IMR-90 (cell line): ENCODE results near the gene ELOVL5. TPM values are rescaled to one million over a fixed set of nuclear protein-coding genes. Genes with fewer than 3 reads are reported as not detected.
"Not testable (repeated sequence)": the region's sequence is repeated elsewhere in the genome, so short reads cannot be mapped to it uniquely, and the experiment has no call there.

ENCODE experiments used
- ATAC-seq: fragments of 200-7000 bp; cut with Tn5 transposase; 2 replicates; pipeline ENCODE4 v1.9.1; 2020; ENCODE audit warnings: low read depth, mild to moderate bottlenecking, moderate library complexity
- BruUV-seq: library from RNA; stranded (reverse); fragments of 400-500 nt; replicated peaks from 2 replicates; lab custom pipeline; 2021; lab: Mats Ljungman, UMichigan
- CTCF ChIA-PET: fragments of 300-600 bp; formaldehyde crosslinking; extraction: SDS; loops from one replicate; lab custom pipeline; 2021; ENCODE audit warnings: antibody characterized with exemption; lab: Yijun Ruan, JAX
- POLR2A ChIA-PET: fragments of 300-600 bp; sonication (Branson Sonifier 250); formaldehyde crosslinking; loops from one replicate; lab custom pipeline; 2022; ENCODE audit warnings: antibody characterized with exemption; ENCODE audit not compliant: unreplicated experiment; lab: Charles Lee
- DNase-seq: peaks from one replicate; pipeline ENCODE4 v3.0.0; 2013
- H2AFZ ChIP-seq: replicated peaks from 2 replicates; pipeline ENCODE3; 2013; ENCODE audit warnings: low read length, mild to moderate bottlenecking; ENCODE audit not compliant: poor library complexity
- H2AK5ac ChIP-seq: 2 replicates; pipeline ENCODE4 v1.6.1; 2013; ENCODE audit warnings: low read depth, low read length, inconsistent platforms
- H2AK9ac ChIP-seq: replicated peaks from 2 replicates; pipeline ENCODE3; 2013; ENCODE audit warnings: mild to moderate bottlenecking, low read depth, low read length, moderate library complexity; ENCODE audit not compliant: poor library complexity
- H2BK120ac ChIP-seq: 2 replicates; pipeline ENCODE4 v1.6.1; 2013; ENCODE audit warnings: low read depth, low read length, inconsistent platforms
- H2BK15ac ChIP-seq: 3 replicates; pipeline ENCODE4 v1.6.1; 2013; ENCODE audit warnings: low read depth, low read length, inconsistent platforms
- H2BK20ac ChIP-seq: 2 replicates; pipeline ENCODE4 v1.6.1; 2013; ENCODE audit warnings: low read depth, mild to moderate bottlenecking, inconsistent platforms, low read length, moderate library complexity
- H2BK5ac ChIP-seq: 2 replicates; pipeline ENCODE4 v1.6.1; 2013; ENCODE audit warnings: mild to moderate bottlenecking, low read depth, low read length, inconsistent platforms; ENCODE audit not compliant: poor library complexity, severe bottlenecking
- H3K14ac ChIP-seq: replicated peaks from 2 replicates; pipeline ENCODE4 v1.6.1; 2013; ENCODE audit warnings: low read depth, low read length, inconsistent platforms
- H3K18ac ChIP-seq: 2 replicates; pipeline ENCODE4 v1.6.1; 2013; ENCODE audit warnings: low read depth, low read length, control low read depth
- H3K23ac ChIP-seq: 2 replicates; pipeline ENCODE4 v1.6.1; 2013; ENCODE audit warnings: low read depth, low read length, inconsistent platforms
- H3K27ac ChIP-seq: 2 replicates; pipeline ENCODE4 v1.5.1; 2013; ENCODE audit warnings: mild to moderate bottlenecking, control low read depth, low read length; ENCODE audit not compliant: insufficient read depth
- H3K27me3 ChIP-seq: 2 replicates; pipeline ENCODE4 v1.6.1; 2013; ENCODE audit warnings: low read length; ENCODE audit not compliant: control insufficient read depth, insufficient read depth
- H3K36me3 ChIP-seq: 2 replicates; pipeline ENCODE4 v1.6.1; 2013; ENCODE audit warnings: low read length, mixed read lengths; ENCODE audit not compliant: control insufficient read depth, insufficient read depth
- H3K4ac ChIP-seq: 2 replicates; pipeline ENCODE4 v1.6.1; 2013; ENCODE audit warnings: low read depth, low read length, inconsistent platforms
- H3K4me1 ChIP-seq: 2 replicates; pipeline ENCODE4 v1.6.1; 2013; ENCODE audit warnings: low read length, mixed read lengths; ENCODE audit not compliant: control insufficient read depth, insufficient read depth
- H3K4me2 ChIP-seq: 2 replicates; pipeline ENCODE4 v1.6.1; 2013; ENCODE audit warnings: low read depth, mild to moderate bottlenecking, control low read depth, low read length, moderate library complexity
- H3K4me3 ChIP-seq: 2 replicates; pipeline ENCODE4 v1.5.1; 2013; ENCODE audit warnings: low read depth, mild to moderate bottlenecking, control low read depth, low read length, moderate library complexity; ENCODE audit not compliant: insufficient read depth
- H3K56ac ChIP-seq: 2 replicates; pipeline ENCODE4 v1.6.1; 2013; ENCODE audit warnings: low read length, inconsistent platforms; ENCODE audit not compliant: insufficient read depth; ENCODE audit errors: extremely low read depth
- H3K79me1 ChIP-seq, 2 experiments: 2 replicates each; pipeline ENCODE4 v1.6.1; 2013; ENCODE audit warnings: low read length in 2 of 2, inconsistent platforms in 1 of 2, low read depth in 1 of 2
- H3K9ac ChIP-seq: 2 replicates; pipeline ENCODE4 v1.6.1; 2013; ENCODE audit warnings: low read depth, low read length, control low read depth
- H3K9me1 ChIP-seq: 2 replicates; pipeline ENCODE4 v1.6.1; 2013; ENCODE audit warnings: low read length, inconsistent platforms; ENCODE audit not compliant: insufficient read depth
- H3K9me3 ChIP-seq: 2 replicates; pipeline ENCODE4 v1.6.1; 2013; ENCODE audit warnings: low read length; ENCODE audit not compliant: control insufficient read depth, insufficient read depth
- H4K20me1 ChIP-seq: 2 replicates; pipeline ENCODE4 v1.6.1; 2013; ENCODE audit warnings: low read length, inconsistent platforms; ENCODE audit not compliant: insufficient read depth
- H4K5ac ChIP-seq: 2 replicates; pipeline ENCODE4 v1.6.1; 2013; ENCODE audit warnings: mild to moderate bottlenecking, low read depth, low read length, control low read depth
- H4K8ac ChIP-seq, 2 experiments: 2 replicates each; pipeline ENCODE4 v1.6.1; 2013; ENCODE audit warnings: low read depth in 2 of 2, low read length in 2 of 2, control low read depth in 1 of 2, inconsistent platforms in 1 of 2
- H4K91ac ChIP-seq: 2 replicates; pipeline ENCODE4 v1.6.1; 2013; ENCODE audit warnings: low read depth, low read length, inconsistent platforms; ENCODE audit not compliant: insufficient read depth
- WGBS, 2 experiments: methylation state at CpG; one replicate each; pipeline versions ENCODE4 v1.1.5 to v1.1.7; 2013; ENCODE audit warnings: missing lambda C conversion rate in 2 of 2; ENCODE audit not compliant: insufficient read length in 1 of 2; ENCODE audit errors: extremely low coverage in 2 of 2; 5-methylcytosine and 5-hydroxymethylcytosine counted together
- dilution Hi-C: fragments of 300-500 bp; cut with HindIII; formaldehyde crosslinking; loops from one replicate; pipeline ENCODE4 v1.14.3; 2018; ENCODE audit warnings: low sequenced_read_pairs; ENCODE audit not compliant: unreplicated experiment
- in situ Hi-C: fragments of 300-500 bp; cut with MboI; formaldehyde crosslinking; loops from 3 replicates; pipeline ENCODE4 v1.14.3; 2019; ENCODE audit warnings: low sequenced_read_pairs, inconsistent platforms, mixed read lengths
- intact Hi-C: fragments of 100-400 bp; cut with micrococcal nuclease; formaldehyde crosslinking; loops from 2 replicates; pipeline ENCODE4 v1.10.0; 2022
- polyA plus RNA-seq, 3 experiments: library from polyadenylated mRNA; depleted of rRNA; stranded (reverse); fragments of >200 nt; gene quantifications; 2 replicates each; pipeline ENCODE4 v1.2.3, GENCODE V29; 2012; ENCODE audit warnings: low replicate concordance in 1 of 3
- total RNA-seq: library from RNA; depleted of rRNA; stranded (reverse); fragments of >200 nt; gene quantifications from 2 replicates; pipeline ENCODE4 v1.2.3, GENCODE V29; 2012

Gene ELOVL5
- total and polyA plus RNA-seq, 2 of the 4 experiments (the other 2 are of a cell fraction) = 32.1 to 42.3 TPM

DNA sequence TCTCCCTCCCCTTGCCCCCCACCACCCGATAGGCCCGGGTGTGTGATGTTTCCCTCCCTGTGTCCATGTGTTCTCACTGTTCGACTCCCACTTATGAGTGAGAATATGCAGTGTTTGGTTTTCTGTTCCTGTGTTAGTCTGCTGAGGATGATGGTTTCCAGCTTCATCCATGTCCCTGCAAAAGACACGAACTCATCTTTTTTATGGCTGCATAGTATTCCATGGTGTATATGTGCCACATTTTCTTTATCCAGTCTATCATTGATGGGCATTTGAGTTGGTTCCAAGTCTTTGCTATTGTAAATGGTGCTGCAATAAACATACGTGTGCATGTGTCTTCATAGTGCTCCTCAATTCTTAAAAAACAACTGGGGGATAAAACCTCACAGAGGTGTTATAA, 2.7 kb downstream of the ELOVL5 start:
- CTCF ChIA-PET, POLR2A ChIA-PET, H3K27me3 ChIP-seq: not testable (repeated sequence)

More for the DNA sequence above, 2.7 kb downstream of the ELOVL5 start:
- H3K56ac ChIP-seq, H3K4ac ChIP-seq, H2BK20ac ChIP-seq, DNase-seq, ATAC-seq, in situ Hi-C loops, H3K9me3 ChIP-seq, H2BK5ac ChIP-seq, H2AK5ac ChIP-seq, H3K14ac ChIP-seq, H4K5ac ChIP-seq, H4K8ac ChIP-seq, dilution Hi-C loops, H2BK15ac ChIP-seq, H3K9ac ChIP-seq, H3K4me3 ChIP-seq, H2AFZ ChIP-seq, H3K36me3 ChIP-seq, H3K9me1 ChIP-seq, H4K91ac ChIP-seq, H2BK120ac ChIP-seq, H3K4me2 ChIP-seq, H2AK9ac ChIP-seq, H3K27ac ChIP-seq, H3K23ac ChIP-seq, BruUV-seq, H3K18ac ChIP-seq, H3K4me1 ChIP-seq: not testable (repeated sequence)
- intact Hi-C loops = loop anchor here (5.0 kb wide), 4 partner anchors 54 to 174 kb away; no protein-coding TSS in a partner anchor
- Histone ChIP-seq H3K79me1 (peaks cover 20 to 58% of the 10 kb centered on the region in 2 experiments; a peak in 3 of 4 replicates), H4K20me1 (peaks cover 50% of the 10 kb centered on the region)
- WGBS, 2 experiments = no CpG with 5 or more reads among the region's 5 CpGs
